Measurements from ENCODE around the gene IP6K3. TPM values are rescaled to one million over a fixed set of nuclear protein-coding genes. Genes with fewer than 3 reads are reported as not detected.

IP6K3 gene
- total RNA-seq, 1 experiment from 2014 or later, result not detected

GRCh38 chr6:33788694-33789549 lies 42.2 kb upstream of the IP6K3 start, which contains the start of gene LEMD2:
LEMD2 (minus strand) TSS chr6:33789130; CDS start chr6:33789116, 14 bp downstream.
- Histone ChIP-seq H4K20me1 (ENCODE audit: insufficient read depth, low read depth, low read length) (peaks cover 18% of the 10 kb centered on the region), H3K9ac (ENCODE audit: low read length) (peak within 1 kb of the TSS; percentile 99), H3K4me2 (ENCODE audit: low read depth, low read length, poor library complexity, severe bottlenecking) (peak within 1 kb of the TSS; percentile 79), H3K36me3 (ENCODE audit: insufficient read depth, low read length) (peaks cover 11% of the 10 kb centered on the region; the same call in 1 of the 2 replicates), H3K27me3 (ENCODE audit: low read length) (no peaks in the 10 kb centered on the region), H3K9me2 (replicated peaks; ENCODE audit: insufficient read depth, low read length) (0 out of 2 replicates have a peak, but pooled peaks cover 6% of the 10 kb centered on the region), H3K4me1 (ENCODE audit: low read length) (peaks cover 26% of the 10 kb centered on the region), H3K4me3 (ENCODE audit: low read length) (peak within 1 kb of the TSS; percentile 81), H2AFZ (ENCODE audit: low read length) (peak within 1 kb of the TSS; percentile 58; the same call in 1 of the 2 replicates), H3K27ac (ENCODE audit: low read length) (peak within 1 kb of the TSS; percentile 71), H3K9me3 (ENCODE audit: low read length) (no peaks in the 10 kb centered on the region), H3K79me2 (ENCODE audit: low read length) (peaks cover 42% of the 10 kb centered on the region)
- DNase-seq, result peak; percentile 95

GRCh38 chr6:33787954-33788693 lies 41.4 kb upstream of the IP6K3 start:
- peaks cover 26% of the 10 kb centered on the region for H3K4me1 ChIP-seq (ENCODE audit: low read length)
- H3K4me2 ChIP-seq (ENCODE audit: low read depth, low read length, poor library complexity, severe bottlenecking), result peak overlapping the region; percentile 79
- 0 out of 2 replicates have a peak overlapping the region, but pooled peaks have one; percentile 58 for H2AFZ ChIP-seq (ENCODE audit: low read length)
- H3K9me2 ChIP-seq (replicated peaks; ENCODE audit: insufficient read depth, low read length), result 0 out of 2 replicates have a peak, but pooled peaks cover 6% of the 10 kb centered on the region
- H3K9ac ChIP-seq (ENCODE audit: low read length), result peak overlapping the region; percentile 99
- peaks cover 42% of the 10 kb centered on the region for H3K79me2 ChIP-seq (ENCODE audit: low read length)
- peak; percentile 83 for DNase-seq
- H3K27me3 ChIP-seq (ENCODE audit: low read length), result no peaks in the 10 kb centered on the region
- peak overlapping the region; percentile 71 for H3K27ac ChIP-seq (ENCODE audit: low read length)
- no peaks in the 10 kb centered on the region for H3K9me3 ChIP-seq (ENCODE audit: low read length)
- H4K20me1 ChIP-seq (ENCODE audit: insufficient read depth, low read depth, low read length), result peaks cover 18% of the 10 kb centered on the region
- H3K4me3 ChIP-seq (ENCODE audit: low read length), result peak overlapping the region; percentile 81
- H3K36me3 ChIP-seq (ENCODE audit: insufficient read depth, low read length), result peaks cover 17% of the 10 kb centered on the region; the same call in 1 of the 2 replicates

GRCh38 chr6:33787346-33787953 lies 40.7 kb upstream of the IP6K3 start:
- H3K9me3 ChIP-seq (ENCODE audit: low read length), result no peaks in the 10 kb centered on the region
- no peaks in the 10 kb centered on the region for H3K27me3 ChIP-seq (ENCODE audit: low read length)
- H2AFZ ChIP-seq (ENCODE audit: low read length), result no peak overlapping the region

DNA sequence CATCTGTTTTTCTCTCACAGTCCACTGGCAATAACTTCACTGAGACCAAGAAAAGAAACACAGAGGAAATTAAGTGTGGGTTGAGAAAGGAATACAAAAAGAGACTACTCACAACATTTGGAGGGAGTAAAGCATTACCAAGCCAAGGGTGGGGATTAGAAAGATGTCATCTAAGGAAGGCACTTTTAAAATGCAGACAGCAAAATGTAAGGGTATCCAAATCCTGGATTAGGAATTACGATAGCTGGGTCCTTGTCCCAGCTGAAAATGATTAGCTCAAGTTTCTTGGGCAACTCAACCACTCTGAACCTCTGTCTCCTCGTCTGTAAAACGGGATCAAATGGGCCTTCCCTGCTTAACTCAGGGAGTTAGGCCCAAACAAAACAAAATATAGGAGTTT lies 40.0 kb upstream of the IP6K3 start:
- peaks cover 23% of the 10 kb centered on the region for H4K20me1 ChIP-seq (ENCODE audit: insufficient read depth, low read depth, low read length)
- no peaks in the 10 kb centered on the region for H3K27me3 ChIP-seq (ENCODE audit: low read length)
- peaks cover 42% of the 10 kb centered on the region for H3K79me2 ChIP-seq (ENCODE audit: low read length)
- H3K9ac ChIP-seq (ENCODE audit: low read length), result peak overlapping the region; percentile 16
- peaks cover 26% of the 10 kb centered on the region for H3K4me1 ChIP-seq (ENCODE audit: low read length)
- H2AFZ ChIP-seq (ENCODE audit: low read length), result no peak overlapping the region
- H3K9me2 ChIP-seq (replicated peaks; ENCODE audit: insufficient read depth, low read length), result 0 out of 2 replicates have a peak, but pooled peaks cover 6% of the 10 kb centered on the region
- peaks cover 22% of the 10 kb centered on the region; the same call in 1 of the 2 replicates for H3K36me3 ChIP-seq (ENCODE audit: insufficient read depth, low read length)
- no peak for DNase-seq
- no peak overlapping the region for H3K27ac ChIP-seq (ENCODE audit: low read length)
- H3K4me3 ChIP-seq (ENCODE audit: low read length), result no peak overlapping the region; the same call in 1 of the 2 replicates
- H3K9me3 ChIP-seq (ENCODE audit: low read length), result no peaks in the 10 kb centered on the region
- H3K4me2 ChIP-seq (ENCODE audit: low read depth, low read length, poor library complexity, severe bottlenecking), result peak overlapping the region; percentile 79

More at GRCh38 chr6:33787346-33787953, 40.7 kb upstream of the IP6K3 start:
- DNase-seq, result no peak
- Histone ChIP-seq H3K4me2 (ENCODE audit: low read depth, low read length, poor library complexity, severe bottlenecking) (peak overlapping the region; percentile 79), H3K4me1 (ENCODE audit: low read length) (peaks cover 26% of the 10 kb centered on the region), H3K9ac (ENCODE audit: low read length) (peak overlapping the region; percentile 99), H3K79me2 (ENCODE audit: low read length) (peaks cover 42% of the 10 kb centered on the region), H3K4me3 (ENCODE audit: low read length) (peak overlapping the region; percentile 81), H4K20me1 (ENCODE audit: insufficient read depth, low read depth, low read length) (peaks cover 22% of the 10 kb centered on the region), H3K9me2 (replicated peaks; ENCODE audit: insufficient read depth, low read length) (0 out of 2 replicates have a peak, but pooled peaks cover 6% of the 10 kb centered on the region), H3K36me3 (ENCODE audit: insufficient read depth, low read length) (peaks cover 22% of the 10 kb centered on the region; the same call in 1 of the 2 replicates), H3K27ac (ENCODE audit: low read length) (peak overlapping the region; percentile 71; the same call in 1 of the 2 replicates)

- no peak overlapping the region for H2AFZ ChIP-seq (ENCODE audit: low read length)
- H3K9ac ChIP-seq (ENCODE audit: low read length), result no peak overlapping the region
- H3K36me3 ChIP-seq (ENCODE audit: insufficient read depth, low read length), result peaks cover 28% of the 10 kb centered on the region
- H3K4me1 ChIP-seq (ENCODE audit: low read length), result peaks cover 26% of the 10 kb centered on the region
- H3K9me2 ChIP-seq (replicated peaks; ENCODE audit: insufficient read depth, low read length), result 0 out of 2 replicates have a peak, but pooled peaks cover 6% of the 10 kb centered on the region
- no peak overlapping the region for H3K4me3 ChIP-seq (ENCODE audit: low read length)
- H3K9me3 ChIP-seq (ENCODE audit: low read length), result no peaks in the 10 kb centered on the region
- peaks cover 23% of the 10 kb centered on the region for H4K20me1 ChIP-seq (ENCODE audit: insufficient read depth, low read depth, low read length)
- H3K79me2 ChIP-seq (ENCODE audit: low read length), result peaks cover 42% of the 10 kb centered on the region
- H3K27ac ChIP-seq (ENCODE audit: low read length), result no peak overlapping the region
- no peaks in the 10 kb centered on the region for H3K27me3 ChIP-seq (ENCODE audit: low read length)
- no peak for DNase-seq
- no peak overlapping the region for H3K4me2 ChIP-seq (ENCODE audit: low read depth, low read length, poor library complexity, severe bottlenecking)
Measured at GRCh38 chr6:33785778-33786177, 39.1 kb upstream of the IP6K3 start.

DNA sequence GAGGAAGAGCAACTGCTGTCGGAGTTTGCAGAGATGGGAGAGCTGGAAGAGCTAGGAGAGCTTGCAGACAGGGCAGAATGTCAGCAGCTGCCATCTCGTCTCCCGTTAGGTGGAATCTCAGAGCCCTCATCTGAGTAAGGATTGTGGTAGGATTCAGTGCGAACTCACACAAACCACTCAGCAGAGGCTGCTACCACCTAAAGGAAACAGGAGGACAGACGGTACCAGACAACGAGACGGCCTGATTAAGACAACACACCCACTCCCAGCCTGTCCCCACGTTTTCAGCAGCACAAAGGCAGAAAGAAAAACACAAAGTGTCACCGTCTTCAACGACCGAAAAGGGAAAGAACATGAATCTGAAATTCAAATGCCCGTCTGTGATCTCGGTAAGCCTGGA lies 38.1 kb upstream of the IP6K3 start:
- peaks cover 26% of the 10 kb centered on the region for H3K4me1 ChIP-seq (ENCODE audit: low read length)
- no peak overlapping the region for H3K4me3 ChIP-seq (ENCODE audit: low read length)
- peaks cover 42% of the 10 kb centered on the region for H3K79me2 ChIP-seq (ENCODE audit: low read length)
- no peak overlapping the region for H3K4me2 ChIP-seq (ENCODE audit: low read depth, low read length, poor library complexity, severe bottlenecking)
- H3K36me3 ChIP-seq (ENCODE audit: insufficient read depth, low read length), result peaks cover 32% of the 10 kb centered on the region
- no peak overlapping the region for H3K9ac ChIP-seq (ENCODE audit: low read length)
- peaks cover 23% of the 10 kb centered on the region for H4K20me1 ChIP-seq (ENCODE audit: insufficient read depth, low read depth, low read length)
- DNase-seq, result no peak
- no peaks in the 10 kb centered on the region for H3K9me3 ChIP-seq (ENCODE audit: low read length)
- H3K27ac ChIP-seq (ENCODE audit: low read length), result no peak overlapping the region
- H3K27me3 ChIP-seq (ENCODE audit: low read length), result no peaks in the 10 kb centered on the region
- no peak overlapping the region for H2AFZ ChIP-seq (ENCODE audit: low read length)
- 0 out of 2 replicates have a peak, but pooled peaks cover 6% of the 10 kb centered on the region for H3K9me2 ChIP-seq (replicated peaks; ENCODE audit: insufficient read depth, low read length)

- Histone ChIP-seq H3K9me2 (replicated peaks; ENCODE audit: insufficient read depth, low read length) (no peaks in the 10 kb centered on the region), H4K20me1 (ENCODE audit: insufficient read depth, low read depth, low read length) (peaks cover 23% of the 10 kb centered on the region), H3K4me2 (ENCODE audit: low read depth, low read length, poor library complexity, severe bottlenecking) (no peak overlapping the region), H3K27ac (ENCODE audit: low read length) (no peak overlapping the region), H3K27me3 (ENCODE audit: low read length) (no peaks in the 10 kb centered on the region), H3K4me1 (ENCODE audit: low read length) (peaks cover 21% of the 10 kb centered on the region), H2AFZ (ENCODE audit: low read length) (no peak overlapping the region), H3K4me3 (ENCODE audit: low read length) (no peak overlapping the region), H3K79me2 (ENCODE audit: low read length) (peaks cover 42% of the 10 kb centered on the region), H3K36me3 (ENCODE audit: insufficient read depth, low read length) (peaks cover 38% of the 10 kb centered on the region), H3K9ac (ENCODE audit: low read length) (no peak overlapping the region), H3K9me3 (ENCODE audit: low read length) (no peaks in the 10 kb centered on the region)
- no peak for DNase-seq
Measured at GRCh38 chr6:33783781-33784520, 37.2 kb upstream of the IP6K3 start.
